ENCODE measurements around the gene GHRHR. TPM values are rescaled to one million over a fixed set of nuclear protein-coding genes. Genes with fewer than 3 reads are reported as not detected.

The GHRHR gene
- polyA plus RNA-seq, 12 donors: 0.60 to 2.3 (median 1.1) TPM; not detected in 3

GRCh38 chr7:30984359-30985107, 20.8 kb downstream of the GHRHR start:
- DNase-seq: no peak

GRCh38 chr7:30985756-30986155, 22.0 kb downstream of the GHRHR start:
- DNase-seq: no peak

DNA sequence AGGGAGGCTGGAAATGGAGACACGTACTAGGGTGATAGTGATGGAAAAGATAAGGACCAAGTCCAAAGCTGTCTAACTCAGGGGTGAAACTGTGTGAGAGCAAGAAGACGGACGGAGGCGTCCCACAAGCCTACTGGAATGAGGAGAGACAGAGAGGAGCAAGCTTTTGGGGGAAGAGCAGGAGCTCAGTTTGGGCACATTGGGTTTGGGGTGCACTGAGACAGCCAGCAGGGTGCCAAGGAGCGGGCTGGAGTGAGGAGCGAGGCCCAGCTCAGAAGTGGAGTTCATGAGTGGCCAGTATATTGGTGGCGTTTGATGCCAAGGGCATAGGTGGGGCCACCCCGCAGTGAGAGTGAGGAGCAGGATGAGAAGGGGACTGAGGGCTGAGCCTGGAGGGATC, 22.6 kb downstream of the GHRHR start:
- no peak for DNase-seq

DNA sequence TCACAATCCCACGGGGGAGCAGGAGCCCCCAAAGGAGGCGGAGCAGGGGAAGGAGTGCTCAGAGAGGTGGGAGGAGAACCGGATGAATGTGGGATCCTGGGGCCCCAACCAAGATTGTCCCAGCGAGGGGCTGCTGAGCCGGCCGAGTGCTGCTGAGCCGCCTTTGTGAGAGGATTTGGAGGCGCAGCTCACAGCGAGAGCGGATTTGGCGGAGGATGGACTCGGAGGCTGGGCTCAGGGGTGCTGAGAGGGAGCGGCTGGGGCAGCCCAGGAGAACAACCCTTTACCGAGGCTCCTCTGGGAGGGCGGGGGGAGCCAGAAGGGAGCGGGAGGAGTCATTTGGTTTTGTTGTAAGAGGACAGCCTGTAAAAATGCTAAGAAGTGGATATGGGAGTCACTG, 23.0 kb downstream of the GHRHR start:
- DNase-seq: no peak

DNA sequence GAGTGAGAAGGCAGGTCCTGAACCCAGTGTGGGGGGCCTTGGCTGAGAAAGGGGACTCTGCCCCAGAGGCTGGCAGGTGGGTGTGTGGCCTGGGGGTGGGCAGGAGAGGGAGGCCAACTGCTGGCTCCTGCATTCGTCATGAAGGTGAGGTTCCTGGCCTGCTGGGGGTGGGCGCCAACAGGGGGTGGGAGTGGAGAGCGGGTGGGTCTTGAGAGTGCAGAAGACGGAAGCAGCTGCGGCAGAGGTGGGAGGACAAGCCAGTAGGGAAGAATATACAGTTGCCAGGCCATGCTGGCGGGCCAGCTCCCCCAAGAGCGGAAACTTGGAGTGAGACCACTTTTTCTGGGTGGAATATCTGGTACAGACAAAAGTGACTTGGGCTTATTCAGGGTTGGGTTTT, 23.4 kb downstream of the GHRHR start:
- DNase-seq: no peak

- DNase-seq: no peak
These were observed 24.2 kb downstream of the GHRHR start for GRCh38 chr7:30987936-30988335.

DNA sequence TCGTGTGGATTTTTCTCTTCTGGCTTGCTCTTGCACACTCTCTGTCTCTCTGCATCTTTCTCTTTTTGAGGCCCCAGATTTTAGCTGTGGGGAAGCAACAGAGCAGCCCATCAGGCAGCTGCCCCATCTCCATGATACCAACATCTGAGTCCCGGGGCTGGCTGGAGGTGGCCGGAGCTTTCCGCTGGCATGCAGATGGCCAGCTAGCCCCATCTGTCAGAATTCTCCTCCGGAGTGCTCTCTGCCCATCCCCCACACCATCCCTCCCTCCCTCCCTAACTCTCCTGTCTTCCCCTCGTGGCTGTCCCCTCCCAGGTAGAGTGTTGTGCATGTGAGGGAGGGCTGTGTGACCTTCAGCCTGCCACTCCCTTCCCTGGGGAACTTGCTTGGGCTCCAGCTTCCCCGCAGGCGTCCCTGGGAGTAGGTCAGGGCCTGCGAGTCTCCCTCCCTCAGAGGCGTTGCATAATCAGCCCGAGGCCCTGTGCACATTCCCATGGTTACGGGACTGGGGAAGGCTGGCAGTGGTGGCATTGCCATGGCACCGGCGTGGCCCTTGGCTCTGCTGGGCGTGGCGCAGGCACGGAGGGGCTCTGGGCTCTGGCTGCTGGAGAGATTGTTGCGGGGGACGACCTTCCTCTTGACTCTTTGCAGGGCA, 24.7 kb downstream of the GHRHR start:
- no peak for DNase-seq

DNA sequence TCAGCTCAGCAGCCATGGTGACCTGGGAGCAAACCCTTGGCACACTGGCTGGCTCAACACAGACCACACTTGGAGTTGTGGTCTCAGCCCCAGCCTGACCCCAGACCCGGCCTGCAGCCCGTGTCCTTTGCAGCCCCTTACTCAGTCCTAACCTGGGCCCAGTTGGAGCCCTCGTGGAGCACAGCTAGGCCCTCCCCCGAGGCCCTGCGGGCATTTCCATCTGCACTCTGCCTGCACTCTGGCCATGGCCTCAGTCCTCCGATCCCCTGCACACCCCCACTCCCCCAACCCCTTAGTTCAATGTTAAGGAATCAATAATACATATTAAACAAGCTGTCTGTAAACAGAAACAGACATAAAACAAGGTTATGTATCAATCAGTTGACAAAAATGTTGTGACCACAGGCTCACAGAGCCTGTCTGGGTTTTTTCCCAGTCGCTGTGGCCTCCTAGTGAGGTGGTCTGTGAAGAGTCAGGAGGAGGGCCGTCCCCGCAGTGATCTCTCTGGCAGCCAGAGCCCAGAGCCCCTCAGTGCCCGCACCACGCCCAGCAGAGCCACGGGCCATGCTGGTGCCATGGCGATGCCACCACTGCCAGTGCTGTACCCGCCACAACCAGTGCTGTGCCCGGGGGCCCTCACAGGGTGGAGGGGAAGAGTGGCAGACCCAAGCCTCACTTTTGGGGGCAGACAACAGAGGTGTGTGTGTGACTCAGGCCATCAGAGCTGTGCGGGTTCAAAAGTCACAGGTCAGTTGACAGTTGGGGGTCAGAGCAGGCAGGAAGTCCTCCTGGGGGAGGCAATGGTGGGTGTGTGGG, 25.5 kb downstream of the GHRHR start:
- no peak for DNase-seq

DNA sequence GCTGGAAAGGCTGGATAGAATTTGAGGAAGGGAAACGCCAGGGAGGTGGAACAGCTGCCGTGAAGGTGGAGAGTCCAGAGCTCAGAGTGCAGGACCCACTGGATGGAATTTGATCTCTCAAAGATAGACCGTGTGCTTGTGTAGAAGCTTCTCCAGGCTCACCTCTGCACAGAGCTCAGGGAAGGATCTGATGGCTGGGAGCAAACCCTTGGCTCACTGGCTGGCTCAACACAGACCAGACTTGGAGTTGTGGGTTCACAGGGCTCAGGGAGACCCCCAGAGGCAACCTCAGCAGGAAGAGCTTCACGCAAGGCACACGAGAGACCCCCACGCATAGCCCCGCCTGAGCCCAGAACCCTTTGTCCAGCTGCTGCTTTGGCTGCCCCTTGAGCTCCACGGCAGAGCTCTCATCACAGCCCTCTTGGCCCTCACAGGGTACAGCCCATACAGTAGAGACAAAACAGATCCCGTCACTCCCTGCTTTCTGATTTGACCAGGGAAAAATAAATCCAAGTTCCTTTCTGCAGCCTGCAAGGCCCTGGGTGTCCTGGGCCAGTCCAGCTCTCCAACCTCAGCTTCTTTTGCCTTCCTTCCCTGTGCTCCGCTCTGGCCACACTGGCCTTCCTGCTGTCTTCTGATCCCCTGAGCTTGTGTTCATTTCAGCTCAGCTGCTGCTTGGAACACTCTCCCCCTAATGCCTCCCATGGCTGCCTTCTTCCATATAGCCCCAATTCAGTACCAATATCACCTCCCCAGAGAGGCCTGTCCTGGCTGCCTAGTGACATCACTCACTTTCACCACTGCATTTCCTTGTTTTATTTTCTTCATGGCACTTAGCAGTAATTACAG, 26.3 kb downstream of the GHRHR start:
- no peak for DNase-seq

DNA sequence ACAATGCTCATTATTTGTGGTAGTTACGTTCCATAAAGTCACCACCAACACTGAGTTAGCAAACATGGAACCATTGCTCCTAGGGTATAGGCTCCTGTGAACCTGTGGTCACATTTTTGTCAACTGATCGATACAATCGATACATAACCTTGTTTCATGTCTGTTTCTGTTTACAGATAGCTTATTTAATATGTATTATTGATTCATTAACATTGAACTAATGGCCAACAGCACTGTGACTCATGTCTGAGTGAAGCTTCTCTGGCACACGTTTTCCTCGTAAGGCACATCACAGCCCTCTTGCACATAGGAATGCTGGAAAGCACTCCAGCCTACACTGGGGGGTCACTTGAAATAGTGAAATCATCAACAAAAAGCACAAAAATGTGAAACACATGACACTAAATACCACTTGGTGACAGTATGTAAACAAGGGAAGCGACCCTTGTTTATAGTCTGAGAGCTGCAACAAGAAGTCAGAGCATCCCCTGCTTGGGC, 27.0 kb downstream of the GHRHR start:
- no peak for DNase-seq

DNA sequence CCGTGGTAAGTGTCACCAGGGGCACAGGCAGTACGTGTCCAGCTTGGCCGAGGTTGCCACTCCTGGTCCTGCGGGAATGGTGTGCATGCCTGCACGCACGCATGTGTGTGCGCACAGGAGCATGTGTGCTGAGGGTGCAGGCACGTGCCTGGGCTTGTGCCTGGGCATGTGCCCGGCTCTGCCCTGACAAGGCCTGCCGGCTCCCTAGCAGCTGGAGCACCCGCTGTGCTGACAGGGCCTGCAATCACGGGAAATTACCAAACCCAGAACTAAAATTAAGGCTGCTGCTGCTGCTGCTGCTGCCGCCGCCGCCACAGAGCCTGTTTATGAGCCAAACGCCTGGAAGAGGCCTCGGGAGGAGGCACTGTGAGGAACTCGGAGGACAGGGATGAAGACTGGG, 28.7 kb downstream of the GHRHR start:
- DNase-seq: no peak

DNA sequence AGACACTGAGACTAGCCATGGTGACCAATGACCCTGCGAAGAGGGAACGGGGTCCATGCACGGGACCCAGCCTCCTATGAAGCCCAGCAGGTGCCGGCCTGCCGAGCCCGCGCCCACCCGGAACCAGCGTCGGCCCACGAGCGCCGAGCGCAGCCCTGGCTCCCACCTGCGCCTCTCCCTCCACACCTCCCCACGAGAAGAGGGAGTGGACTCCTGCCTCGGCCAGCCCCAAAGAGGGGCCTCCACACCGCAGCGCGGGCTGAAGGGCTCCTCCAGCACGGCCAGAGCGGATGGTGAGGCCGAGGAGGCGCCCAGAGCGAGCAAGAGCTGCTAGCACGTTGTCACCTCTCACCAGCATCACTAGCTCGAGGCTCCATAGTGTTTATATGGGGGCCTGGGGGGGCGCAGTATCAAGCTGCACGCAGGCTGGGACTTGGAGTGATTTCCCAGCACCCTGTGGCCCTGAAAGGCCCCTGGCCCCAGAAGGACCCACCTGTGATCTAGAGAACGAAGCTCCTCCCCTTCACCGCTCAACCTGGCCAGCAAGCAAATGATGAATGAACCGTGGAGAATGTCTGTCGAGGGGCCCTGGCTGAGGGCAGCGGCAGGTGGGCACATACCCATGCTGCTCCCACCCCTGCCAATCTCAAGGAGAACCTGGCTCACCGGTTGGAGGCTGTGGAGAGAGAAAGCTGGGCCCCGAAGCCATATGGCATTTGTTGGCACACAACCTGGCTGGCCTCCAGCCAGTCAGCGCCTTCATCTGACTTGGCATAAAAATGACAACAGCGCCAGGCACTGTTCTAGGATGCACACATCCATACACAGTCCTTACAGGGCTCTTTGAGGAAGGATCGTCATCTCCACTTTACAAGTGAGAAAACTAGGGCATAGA, 30.7 kb downstream of the GHRHR start:
- no peak for DNase-seq

DNA sequence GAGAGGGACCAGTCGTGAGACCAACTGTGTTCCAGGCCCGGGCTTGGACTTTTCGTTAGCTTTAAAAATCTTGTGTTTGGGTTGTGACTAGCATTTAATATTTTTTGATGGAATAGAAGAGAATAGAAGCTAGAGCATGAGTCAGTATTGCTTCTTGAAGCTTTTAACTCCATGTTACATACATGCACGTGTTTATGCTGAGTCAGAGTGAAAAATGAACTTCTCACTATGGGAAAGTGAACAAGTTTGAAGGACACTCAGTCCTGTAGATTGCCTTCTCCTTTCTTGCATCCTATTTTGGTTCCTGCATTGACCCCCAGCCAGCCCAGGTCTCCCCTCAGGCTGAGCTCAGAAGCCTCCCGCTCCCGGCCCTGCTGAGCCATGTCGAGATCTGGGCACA, 31.8 kb downstream of the GHRHR start:
- DNase-seq: no peak

GRCh38 chr7:30996256-30996655, 32.5 kb downstream of the GHRHR start:
- no peak for DNase-seq

DNA sequence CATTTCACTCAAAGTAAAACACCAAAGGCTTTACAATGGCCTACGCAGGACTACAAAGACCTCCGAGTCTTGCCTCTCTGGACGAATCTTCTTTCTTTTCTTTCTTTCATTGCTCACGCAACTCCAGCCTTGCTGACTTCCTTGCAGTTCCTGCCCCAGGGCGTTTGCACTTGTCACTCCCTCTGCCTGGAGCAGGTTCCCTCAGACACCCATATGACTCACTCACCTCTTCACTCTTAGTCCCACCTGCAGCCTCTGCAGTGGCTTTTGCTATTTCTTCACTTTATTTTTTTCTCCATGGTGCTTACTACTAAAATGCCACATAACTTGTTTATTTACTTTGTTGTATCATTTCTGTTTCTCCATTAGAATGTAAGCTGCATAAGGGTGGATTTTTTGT, 33.1 kb downstream of the GHRHR start:
- DNase-seq: no peak

GRCh38 chr7:30997316-30997715, 33.6 kb downstream of the GHRHR start:
- DNase-seq: no peak

GRCh38 chr7:30998180-30998579, 34.4 kb downstream of the GHRHR start:
- no peak for DNase-seq

DNA sequence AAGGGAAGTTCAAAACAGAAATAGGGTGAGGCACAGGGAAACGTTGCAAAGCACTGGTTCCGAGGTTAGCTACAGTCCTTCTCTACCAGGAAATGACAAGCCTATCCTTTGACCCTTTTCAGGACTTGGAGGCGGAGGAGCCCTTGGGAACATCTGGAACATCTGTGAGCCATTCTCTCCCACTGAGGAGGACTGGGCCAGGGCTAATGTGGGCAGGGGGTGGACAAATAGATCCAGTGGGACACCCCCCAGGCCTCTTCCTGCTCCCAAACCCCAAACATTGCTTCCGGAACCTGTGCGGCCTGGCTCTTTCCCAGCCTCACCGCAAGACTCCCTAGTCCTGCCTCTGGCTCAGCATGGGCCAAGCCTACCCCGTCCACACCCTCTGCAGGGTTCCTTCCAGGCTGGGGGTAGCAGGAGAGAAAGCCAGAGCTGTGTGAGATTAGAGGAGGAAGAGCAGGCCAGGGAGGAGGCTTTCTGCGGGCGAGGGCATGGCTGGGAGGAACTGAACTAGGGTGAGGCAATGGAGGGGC, 36.5 kb downstream of the GHRHR start:
- peak; percentile 25 for DNase-seq

- no peak for DNase-seq
These were observed 37.0 kb downstream of the GHRHR start for GRCh38 chr7:31000779-31001178.

GRCh38 chr7:31002256-31002655, 38.5 kb downstream of the GHRHR start:
- DNase-seq: no peak

Measured in muscle of arm (tissue), 12 donors.